ENCODE measurements around the gene SERTAD3.

SERTAD3 gene

DNA sequence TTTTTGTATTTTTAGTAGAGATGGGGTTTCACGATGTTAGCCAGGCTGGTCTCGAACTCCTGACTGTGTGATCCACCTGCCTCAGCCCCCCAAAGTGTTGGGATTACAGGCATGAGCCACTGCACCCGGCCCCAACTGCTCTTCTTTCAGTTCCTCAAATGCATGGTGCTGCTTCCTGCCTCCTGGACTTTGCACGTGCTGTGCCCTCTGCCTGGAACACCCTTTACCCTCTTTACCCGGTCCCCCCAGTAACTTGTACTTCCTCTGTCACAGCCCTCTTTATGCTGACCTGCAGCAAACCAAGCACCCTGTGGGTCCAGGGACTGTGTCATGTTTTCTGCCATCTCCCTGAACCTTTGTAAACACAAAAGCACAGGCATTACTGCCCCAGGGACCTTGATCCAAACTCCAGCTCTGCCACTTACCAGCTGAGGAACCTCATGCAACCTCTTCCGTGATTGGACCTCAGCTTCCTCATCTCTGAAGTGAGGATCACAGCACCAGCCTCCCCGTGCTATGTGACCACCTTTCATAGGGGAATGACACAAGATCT lies 17.6 kb upstream of the SERTAD3 start:
- H3K79me2 ChIP-seq (ENCODE audit: control insufficient read depth, low read length) = no peaks in the 10 kb centered on the region
- no peak overlapping the region for H3K4me3 ChIP-seq (ENCODE audit: low read length)

DNA sequence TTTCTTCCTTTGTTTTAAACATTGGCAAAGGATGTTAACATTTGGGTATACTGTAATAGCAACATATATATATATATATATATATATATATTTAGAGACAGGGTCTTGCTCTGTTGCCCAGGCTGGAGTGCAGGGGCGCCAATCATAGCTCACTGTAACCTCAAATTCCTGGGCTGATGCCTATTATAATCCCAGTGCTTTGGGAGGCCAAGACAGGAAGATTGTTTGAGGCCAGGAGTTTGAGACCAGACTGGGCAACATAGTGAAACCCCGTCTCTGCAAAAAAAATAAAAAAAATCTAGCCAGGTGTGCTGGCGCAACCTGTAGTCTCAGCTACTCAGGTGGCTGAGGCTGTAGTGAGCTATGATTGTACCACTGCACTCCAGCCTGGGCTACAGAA lies 16.1 kb upstream of the SERTAD3 start:
- no peak overlapping the region for H3K4me2 ChIP-seq (ENCODE audit: low read length)
- no peaks in the 10 kb centered on the region for H3K36me3 ChIP-seq (ENCODE audit: control insufficient read depth, low read length)
- no peaks in the 10 kb centered on the region for H3K27me3 ChIP-seq (ENCODE audit: control insufficient read depth, low read length)
- H3K4me1 ChIP-seq (ENCODE audit: control insufficient read depth, low read length) = peaks cover 24% of the 10 kb centered on the region
- H3K27ac ChIP-seq (ENCODE audit: low read depth, low read length) = no peak overlapping the region
- no peaks in the 10 kb centered on the region for H3K79me2 ChIP-seq (ENCODE audit: control insufficient read depth, low read length)
- no peak overlapping the region for H3K4me3 ChIP-seq (ENCODE audit: low read length)
- no peaks in the 10 kb centered on the region for H4K20me1 ChIP-seq (ENCODE audit: control insufficient read depth, insufficient read depth, low read depth, low read length)
- no peaks in the 10 kb centered on the region for H3K9me2 ChIP-seq (replicated peaks; ENCODE audit: control insufficient read depth, low read length)
- H3K9me3 ChIP-seq (ENCODE audit: control insufficient read depth, insufficient read depth, low read length) = no peaks in the 10 kb centered on the region
- no peaks in the 10 kb centered on the region for H3F3A ChIP-seq (ENCODE audit: control insufficient read depth, insufficient read depth)
- TF ChIP-seq CTCF (IDR thresholded peaks at IDR 0.05; ENCODE audit: low read depth, low read length, poor library complexity, severe bottlenecking) = no peak
- TF ChIP-seq EZH2phosphoT487 (IDR thresholded peaks at IDR 0.05; ENCODE audit: borderline replicate concordance, low read length) = no peak

More for the DNA sequence above, 17.6 kb upstream of the SERTAD3 start:
- Histone ChIP-seq H3K27ac (ENCODE audit: low read depth, low read length) (no peak overlapping the region), H3K9me3 (ENCODE audit: control insufficient read depth, insufficient read depth, low read length) (no peaks in the 10 kb centered on the region), H3F3A (ENCODE audit: control insufficient read depth, insufficient read depth) (no peaks in the 10 kb centered on the region), H3K9me2 (replicated peaks; ENCODE audit: control insufficient read depth, low read length) (no peaks in the 10 kb centered on the region), H3K36me3 (ENCODE audit: control insufficient read depth, low read length) (no peaks in the 10 kb centered on the region), H3K4me2 (ENCODE audit: low read length) (peak overlapping the region; percentile 18; the same call in 1 of the 2 replicates), H3K27me3 (ENCODE audit: control insufficient read depth, low read length) (peaks cover 7% of the 10 kb centered on the region), H3K4me1 (ENCODE audit: control insufficient read depth, low read length) (peaks cover 35% of the 10 kb centered on the region), H4K20me1 (ENCODE audit: control insufficient read depth, insufficient read depth, low read depth, low read length) (no peaks in the 10 kb centered on the region)
- TF ChIP-seq CTCF (IDR thresholded peaks at IDR 0.05; ENCODE audit: low read depth, low read length, poor library complexity, severe bottlenecking) (no peak), EZH2phosphoT487 (IDR thresholded peaks at IDR 0.05; ENCODE audit: borderline replicate concordance, low read length) (no peak)

DNA sequence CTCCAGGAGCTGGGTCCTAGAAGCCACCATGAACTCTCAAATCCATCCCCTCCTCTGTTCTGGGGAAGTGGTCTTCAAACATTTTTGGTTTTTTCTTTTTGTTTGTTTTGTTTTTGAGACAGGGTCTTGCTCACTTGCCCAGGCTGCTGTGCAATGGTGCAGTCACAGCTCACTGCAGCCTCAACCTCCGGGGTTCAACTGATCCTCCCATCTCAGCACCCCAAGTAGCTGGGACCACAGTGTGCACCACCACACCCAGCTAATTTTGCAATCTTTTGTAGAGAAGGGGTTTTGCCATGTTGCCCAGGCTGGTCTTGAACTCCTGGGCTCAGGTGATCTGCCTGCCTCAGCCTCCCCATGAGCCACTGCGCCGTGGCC lies 14.5 kb upstream of the SERTAD3 start:
- Histone ChIP-seq H3K9me3 (ENCODE audit: control insufficient read depth, insufficient read depth, low read length) (no peaks in the 10 kb centered on the region), H4K20me1 (ENCODE audit: control insufficient read depth, insufficient read depth, low read depth, low read length) (no peaks in the 10 kb centered on the region), H3K27ac (ENCODE audit: low read depth, low read length) (no peak overlapping the region), H3K9me2 (replicated peaks; ENCODE audit: control insufficient read depth, low read length) (no peaks in the 10 kb centered on the region), H3K4me2 (ENCODE audit: low read length) (no peak overlapping the region), H3K79me2 (ENCODE audit: control insufficient read depth, low read length) (no peaks in the 10 kb centered on the region), H3F3A (ENCODE audit: control insufficient read depth, insufficient read depth) (no peaks in the 10 kb centered on the region), H3K27me3 (ENCODE audit: control insufficient read depth, low read length) (no peaks in the 10 kb centered on the region), H3K4me3 (ENCODE audit: low read length) (no peak overlapping the region), H3K36me3 (ENCODE audit: control insufficient read depth, low read length) (no peaks in the 10 kb centered on the region), H3K4me1 (ENCODE audit: control insufficient read depth, low read length) (peaks cover 13% of the 10 kb centered on the region)
- TF ChIP-seq EZH2phosphoT487 (IDR thresholded peaks at IDR 0.05; ENCODE audit: borderline replicate concordance, low read length) (no peak), CTCF (IDR thresholded peaks at IDR 0.05; ENCODE audit: low read depth, low read length, poor library complexity, severe bottlenecking) (no peak)

Data from DOHH2 (cell line).